ENCODE data around the gene ADAMTS14. TPM values are rescaled to one million over a fixed set of nuclear protein-coding genes. Genes with fewer than 3 reads are reported as not detected.

Gene ADAMTS14
- total RNA-seq, 2 experiments from 2014 or later = not detected

GRCh38 chr10:70811881-70812280, 139.6 kb downstream of the ADAMTS14 start:
- ATAC-seq (ENCODE audit: poor library complexity) (no peak), DNase-seq (no peak)
- Mint-ChIP-seq H3K4me3 (peak overlapping the region; percentile 69), H3K4me1 (ENCODE audit: low read depth) (peaks cover 22% of the 10 kb centered on the region), H3K9me3 (no peaks in the 10 kb centered on the region), H3K36me3 (ENCODE audit: low read depth) (no peaks in the 10 kb centered on the region), H3K27ac (no peak overlapping the region), H3K27me3 (peaks cover 6% of the 10 kb centered on the region)
- no peaks in the 10 kb centered on the region for H3K27me3 ChIP-seq (ENCODE audit: control insufficient read depth in 1 of 2, insufficient read depth in 2 of 2, low read length in 2 of 2)
- POLR2A ChIA-PET = no interaction called here
- no peak overlapping the region for H3K4me3 ChIP-seq (ENCODE audit: low read length)
- peaks cover 20% of the 10 kb centered on the region for H3K4me1 ChIP-seq (ENCODE audit: insufficient read depth, low read length)
- no peaks in the 10 kb centered on the region for H3K36me3 ChIP-seq (ENCODE audit: insufficient read depth, low read length)
- no peaks in the 10 kb centered on the region for H3K9me3 ChIP-seq (ENCODE audit: control insufficient read depth in 1 of 2, insufficient read depth in 1 of 2, low read length in 2 of 2)
- CTCF ChIA-PET = no interaction called here
- H3K27ac ChIP-seq (ENCODE audit: low read depth in 1 of 2, low read length in 2 of 2) = no peak overlapping the region
- intact Hi-C loops (cut with DNase I, micrococcal nuclease) = loop anchor here in 1 of 2 experiments (10.0 kb wide), 1 partner anchor 667 kb away; the partner anchor contains the start of gene TYSND1
- no peak for TF ChIP-seq CTCF (IDR thresholded peaks at IDR 0.05)

Other genes with a start within 250 kb of the ADAMTS14 start
- not detected for gene NODAL, start 230.8 kb upstream of the ADAMTS14 start, total RNA-seq
- gene PALD1, start 193.7 kb upstream of the ADAMTS14 start, total RNA-seq = under 1 TPM; 0.36 to 0.44 TPM
- gene PRF1, start 69.8 kb upstream of the ADAMTS14 start, total RNA-seq = 1 to 10 TPM; 7.4 to 9.4 TPM
- not detected for gene TBATA, start 112.9 kb downstream of the ADAMTS14 start, total RNA-seq
- 10 to 100 TPM; 15.1 to 16.9 TPM for gene SGPL1, start 143.4 kb downstream of the ADAMTS14 start, total RNA-seq
- 1 to 10 TPM; 4.7 to 4.8 TPM for gene PCBD1, start 216.1 kb downstream of the ADAMTS14 start, total RNA-seq